HG03558 (cell line): ENCODE measurements around the gene CBX2.

Source experiments
- ATAC-seq: cut with Tn5 transposase; IDR thresholded peaks from one replicate; pipeline ENCODE4 v1.9.1; 2021; ENCODE audit warnings: moderate number of reproducible peaks; ENCODE audit not compliant: unreplicated experiment; ENCODE audit errors: extremely low read depth

CBX2 gene

DNA sequence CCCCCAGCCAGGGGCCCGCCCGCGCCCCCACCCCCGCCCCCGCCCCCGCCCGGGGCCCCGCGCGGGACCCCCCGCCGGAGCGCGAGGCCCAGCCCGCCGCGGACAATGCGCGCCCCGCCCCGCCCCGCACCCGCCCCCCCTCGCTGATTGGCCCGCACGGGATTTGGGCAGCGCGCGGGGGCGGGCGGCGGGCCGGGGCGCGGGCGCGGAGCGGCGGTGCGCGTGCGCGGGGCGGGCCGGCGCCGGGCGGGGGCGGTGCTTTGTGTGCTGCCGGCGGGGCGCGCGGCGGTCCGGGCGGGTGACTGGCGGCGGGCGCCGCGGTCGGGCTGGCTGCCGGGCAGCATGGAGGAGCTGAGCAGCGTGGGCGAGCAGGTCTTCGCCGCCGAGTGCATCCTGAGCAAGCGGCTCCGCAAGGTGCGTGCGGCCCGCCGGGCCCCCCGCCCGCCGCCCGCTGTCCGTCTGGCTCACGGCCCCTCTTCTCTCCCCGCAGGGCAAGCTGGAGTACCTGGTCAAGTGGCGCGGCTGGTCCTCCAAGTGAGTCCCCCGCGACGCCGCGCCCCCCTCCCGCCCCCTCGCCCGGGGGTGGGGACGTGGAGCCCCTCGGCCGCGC lies at the start of gene CBX2:
TSS of gene CBX2 (plus strand) at position 255 of the 610 bp plus-strand sequence. CDS start at position 343, 88 bp downstream.
- no peak for ATAC-seq

DNA sequence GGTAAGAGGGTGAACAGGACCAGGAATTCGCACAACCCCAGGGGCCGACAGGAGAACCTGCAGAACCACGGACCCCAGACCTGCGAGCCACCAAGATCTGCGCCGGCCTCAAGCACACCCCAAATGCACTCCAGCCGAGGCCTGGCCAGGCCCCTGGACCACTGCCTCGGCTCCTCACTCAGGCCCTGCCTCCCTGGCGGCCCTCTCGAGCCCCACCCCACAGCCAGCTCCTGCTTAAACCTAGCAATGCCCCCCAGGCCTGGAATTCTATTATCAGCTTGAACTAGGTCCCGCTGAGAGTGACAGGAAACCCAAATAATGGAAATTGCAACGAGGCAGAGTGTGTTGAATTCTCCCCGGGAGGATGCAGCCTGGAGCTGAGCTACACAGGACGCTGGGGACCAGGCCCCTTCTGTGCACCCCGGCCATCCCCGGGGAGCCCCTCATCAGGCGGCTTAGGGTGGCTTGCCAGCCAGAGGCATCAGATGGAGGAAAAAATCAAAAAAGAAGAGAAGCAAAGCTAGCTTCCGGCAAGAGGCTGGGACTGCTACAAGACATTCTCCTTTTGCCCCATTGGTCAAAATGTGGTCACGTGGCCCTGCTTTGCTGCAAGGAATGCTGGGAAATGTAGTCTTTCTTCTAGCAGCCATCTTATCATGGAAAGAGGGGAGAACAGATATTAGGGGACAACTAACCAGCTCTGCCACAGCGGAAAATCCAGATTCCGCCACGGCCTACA lies 49.6 kb upstream of the CBX2 start:
- ATAC-seq: no peak

DNA sequence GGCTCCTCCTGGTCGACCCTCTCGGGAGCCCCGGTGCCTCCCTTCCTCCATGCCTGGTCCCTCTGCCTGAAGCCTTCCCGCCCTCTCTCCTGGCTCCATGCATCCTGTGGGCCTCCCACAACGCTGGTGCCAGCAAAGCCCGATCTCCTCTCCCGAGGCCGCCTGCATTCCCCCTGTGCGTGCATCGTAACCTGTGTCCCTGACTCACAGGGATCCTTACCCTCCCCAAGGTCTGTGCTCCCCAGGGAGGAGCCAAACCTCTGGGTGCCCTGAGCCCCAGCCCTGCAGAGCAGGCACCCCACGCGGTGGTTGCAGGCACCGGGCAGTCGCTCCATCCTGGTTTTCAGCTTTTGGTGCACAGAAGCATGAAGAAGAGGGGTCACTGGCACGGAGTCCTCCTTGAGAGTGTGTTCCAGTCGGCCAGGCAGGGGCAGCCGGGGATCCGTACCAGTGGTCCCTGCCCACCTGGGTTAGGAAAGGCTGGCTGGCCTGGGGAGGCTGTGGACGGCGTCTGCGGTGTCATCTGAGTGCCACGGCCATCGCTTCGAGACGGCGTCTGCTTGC lies 49.0 kb upstream of the CBX2 start:
- ATAC-seq: no peak

DNA sequence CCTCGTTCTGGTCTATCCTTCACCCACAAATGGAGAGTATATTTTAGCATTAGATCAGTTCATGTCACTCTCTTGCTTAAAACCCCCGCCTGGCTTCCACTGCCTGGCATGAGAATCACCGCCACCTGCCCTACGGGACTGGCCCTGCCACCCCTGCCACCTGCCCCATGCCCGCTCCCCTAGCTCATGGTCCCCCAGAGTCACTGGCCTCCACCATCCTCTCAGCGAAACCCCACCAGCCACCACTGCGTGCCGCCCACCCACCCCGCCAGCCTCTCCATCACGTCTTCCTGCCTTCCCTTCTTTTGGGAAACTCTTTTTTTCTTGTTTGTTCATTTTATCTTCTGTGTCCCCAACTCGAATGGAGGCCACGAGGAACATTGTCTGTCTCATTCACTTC lies 48.2 kb upstream of the CBX2 start:
- no peak for ATAC-seq

DNA sequence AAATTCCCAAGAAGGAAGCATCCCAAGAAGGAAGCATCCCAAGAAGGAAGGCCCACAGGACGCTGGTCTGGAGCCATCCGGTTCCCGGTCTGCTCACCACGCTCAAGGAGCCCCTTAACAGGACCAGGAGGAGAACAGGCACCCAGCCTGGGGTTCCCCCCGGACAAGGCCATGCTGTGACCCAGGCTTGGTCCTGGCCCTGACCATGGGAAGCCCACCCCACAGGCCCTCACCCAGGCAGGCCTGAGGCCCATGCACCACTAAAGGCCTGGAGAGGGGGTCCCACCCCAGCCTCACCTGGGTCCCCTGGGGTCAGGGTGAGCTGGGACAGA lies 47.5 kb upstream of the CBX2 start:
- no peak for ATAC-seq

DNA sequence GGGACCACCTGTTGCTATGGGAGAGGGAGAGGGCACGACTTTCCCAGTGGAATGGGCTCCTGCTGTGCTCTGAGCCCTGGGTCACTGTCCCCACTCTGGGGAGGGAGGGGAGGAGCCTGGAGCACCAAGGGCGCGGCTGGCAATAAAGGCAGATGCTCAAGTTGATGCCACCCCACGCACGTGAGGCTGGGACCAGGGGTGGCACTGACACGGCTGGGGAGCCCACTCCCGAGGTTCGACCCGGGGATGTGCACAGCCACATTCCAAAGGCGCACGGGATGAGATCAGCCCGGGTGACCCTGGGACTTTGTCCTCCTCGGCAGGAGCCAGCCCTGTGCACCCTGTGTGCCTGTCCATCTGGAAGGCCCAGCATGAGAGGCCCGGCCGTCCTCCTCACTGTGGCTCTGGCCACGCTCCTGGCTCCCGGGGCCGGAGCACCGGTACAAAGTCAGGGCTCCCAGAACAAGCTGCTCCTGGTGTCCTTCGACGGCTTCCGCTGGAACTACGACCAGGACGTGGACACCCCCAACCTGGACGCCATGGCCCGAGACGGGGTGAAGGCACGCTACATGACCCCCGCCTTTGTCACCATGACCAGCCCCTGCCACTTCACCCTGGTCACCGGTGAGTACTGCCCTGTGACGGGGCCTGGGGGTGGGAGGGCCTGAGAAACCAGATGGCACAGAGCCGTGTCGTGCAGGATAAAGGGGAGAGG lies 47.0 kb upstream of the CBX2 start, which contains the start of gene ENPP7:
TSS of gene ENPP7 (plus strand) at position 175 of the 715 bp plus-strand sequence. CDS start at position 372, 197 bp downstream.
- ATAC-seq: no peak

DNA sequence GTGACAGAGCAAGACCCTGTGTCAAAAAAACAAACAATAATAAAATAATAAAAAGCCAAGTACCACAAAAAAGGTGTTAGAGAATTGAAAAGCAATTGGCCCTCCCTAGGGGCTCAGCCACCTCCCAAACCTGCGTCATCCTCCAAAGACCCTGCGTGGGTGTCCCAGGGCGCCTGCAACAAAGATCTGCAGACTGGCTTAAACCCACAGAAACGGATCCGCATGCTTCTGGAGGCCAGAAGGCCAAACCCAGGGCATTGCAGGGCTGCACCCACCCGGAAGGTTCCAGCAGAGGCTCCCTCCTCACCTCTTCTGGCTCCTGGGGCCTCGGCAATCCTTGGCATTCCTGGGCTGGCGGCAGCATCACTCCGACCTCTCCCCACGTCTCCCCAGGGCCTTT lies 45.7 kb upstream of the CBX2 start:
- ATAC-seq: no peak

DNA sequence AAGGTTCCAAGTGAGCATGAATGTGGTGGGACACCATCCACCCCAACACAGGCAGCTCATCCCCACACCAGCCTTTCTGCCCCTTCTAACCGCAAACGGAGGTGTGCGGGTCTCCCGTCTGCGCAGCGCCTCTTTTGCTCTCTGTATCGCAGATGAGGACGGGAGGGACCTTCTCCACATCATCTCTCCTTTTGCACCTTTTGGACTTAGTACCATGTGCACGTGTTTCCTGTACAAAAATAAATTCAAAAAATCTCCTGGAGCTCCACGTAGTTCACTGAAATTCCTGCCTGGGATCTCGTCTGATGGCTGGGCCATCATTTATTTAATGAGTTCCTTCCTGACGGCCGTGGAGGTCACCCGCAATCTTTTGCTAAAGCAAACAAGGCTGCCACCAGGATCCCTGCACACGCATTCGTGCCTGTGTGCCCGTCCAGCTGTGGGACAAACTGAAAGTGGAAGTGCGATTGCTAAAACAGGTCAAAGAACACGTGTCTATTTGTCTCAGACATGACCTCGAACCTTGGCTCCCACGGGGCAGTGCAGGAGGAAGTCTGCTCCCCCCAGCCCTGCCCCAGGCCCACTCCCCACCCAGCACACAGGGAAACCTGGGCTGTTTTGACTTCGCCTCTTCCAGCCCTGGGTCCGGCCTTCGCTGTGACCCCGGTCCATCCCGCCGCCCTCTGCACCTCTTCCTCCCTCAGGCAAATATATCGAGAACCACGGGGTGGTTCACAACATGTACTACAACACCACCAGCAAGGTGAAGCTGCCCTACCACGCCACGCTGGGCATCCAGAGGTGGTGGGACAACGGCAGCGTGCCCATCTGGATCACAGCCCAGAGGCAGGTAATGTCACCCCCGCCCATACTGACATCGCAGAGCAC lies 44.9 kb upstream of the CBX2 start:
- ATAC-seq: no peak

DNA sequence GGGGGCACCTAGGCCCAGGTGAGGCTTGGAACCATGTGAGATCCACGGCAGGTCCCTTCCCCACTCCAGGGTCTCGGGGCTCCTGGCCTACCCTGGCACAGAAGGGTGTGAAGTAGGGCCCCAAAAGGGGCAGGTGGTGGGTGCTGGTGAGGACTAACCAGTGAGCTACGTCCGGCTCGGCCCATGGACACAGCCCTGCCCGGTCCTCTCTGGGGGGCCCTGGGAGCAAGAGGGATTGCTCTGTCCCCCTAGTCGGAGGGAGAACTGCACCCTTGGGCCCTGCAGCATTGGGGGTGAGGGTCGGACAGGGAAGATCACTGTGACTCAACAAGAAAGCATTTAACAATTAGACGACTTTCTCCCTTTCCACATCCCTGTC lies 44.3 kb upstream of the CBX2 start:
- no peak for ATAC-seq

DNA sequence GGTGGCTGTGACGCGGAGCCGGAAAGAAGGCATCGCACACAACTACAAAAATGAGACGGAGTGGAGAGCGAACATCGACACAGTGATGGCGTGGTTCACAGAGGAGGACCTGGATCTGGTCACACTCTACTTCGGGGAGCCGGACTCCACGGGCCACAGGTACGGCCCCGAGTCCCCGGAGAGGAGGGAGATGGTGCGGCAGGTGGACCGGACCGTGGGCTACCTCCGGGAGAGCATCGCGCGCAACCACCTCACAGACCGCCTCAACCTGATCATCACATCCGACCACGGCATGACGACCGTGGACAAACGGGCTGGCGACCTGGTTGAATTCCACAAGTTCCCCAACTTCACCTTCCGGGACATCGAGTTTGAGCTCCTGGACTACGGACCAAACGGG lies 42.9 kb upstream of the CBX2 start:
- no peak for ATAC-seq

DNA sequence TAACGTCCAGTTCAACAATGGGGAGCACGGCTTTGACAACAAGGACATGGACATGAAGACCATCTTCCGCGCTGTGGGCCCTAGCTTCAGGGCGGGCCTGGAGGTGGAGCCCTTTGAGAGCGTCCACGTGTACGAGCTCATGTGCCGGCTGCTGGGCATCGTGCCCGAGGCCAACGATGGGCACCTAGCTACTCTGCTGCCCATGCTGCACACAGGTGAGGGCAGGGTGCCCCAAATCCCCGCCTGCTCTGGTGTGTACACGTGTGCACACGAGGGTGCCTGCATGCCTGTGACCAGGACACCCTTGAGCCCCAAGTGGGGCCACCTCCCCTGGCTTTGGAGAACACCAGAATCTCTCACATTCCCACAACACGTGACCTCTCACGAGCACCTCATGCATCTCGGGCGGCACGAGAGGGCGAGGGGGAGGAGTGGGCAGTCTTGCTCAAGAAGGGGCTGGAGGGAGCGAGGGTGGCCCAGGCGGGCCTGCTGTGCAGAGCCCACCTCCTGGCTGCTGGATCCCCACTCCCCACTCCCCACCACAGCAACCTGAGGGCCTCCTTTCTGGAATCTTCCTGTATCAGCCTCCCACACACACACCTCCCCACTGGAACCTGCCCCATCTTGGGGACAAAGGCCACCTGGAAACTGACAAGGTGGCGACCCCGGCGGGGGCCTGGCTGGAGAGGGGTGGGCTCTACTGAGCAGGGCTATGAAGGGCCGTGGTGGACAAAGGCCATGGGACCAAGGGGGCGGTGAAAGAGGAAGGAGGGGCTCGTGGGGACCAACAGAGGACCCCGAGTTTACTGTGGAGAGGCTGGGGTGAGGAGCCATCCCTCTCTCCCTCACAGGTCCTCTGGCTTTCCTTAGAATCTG lies 40.7 kb upstream of the CBX2 start:
- ATAC-seq: no peak

DNA sequence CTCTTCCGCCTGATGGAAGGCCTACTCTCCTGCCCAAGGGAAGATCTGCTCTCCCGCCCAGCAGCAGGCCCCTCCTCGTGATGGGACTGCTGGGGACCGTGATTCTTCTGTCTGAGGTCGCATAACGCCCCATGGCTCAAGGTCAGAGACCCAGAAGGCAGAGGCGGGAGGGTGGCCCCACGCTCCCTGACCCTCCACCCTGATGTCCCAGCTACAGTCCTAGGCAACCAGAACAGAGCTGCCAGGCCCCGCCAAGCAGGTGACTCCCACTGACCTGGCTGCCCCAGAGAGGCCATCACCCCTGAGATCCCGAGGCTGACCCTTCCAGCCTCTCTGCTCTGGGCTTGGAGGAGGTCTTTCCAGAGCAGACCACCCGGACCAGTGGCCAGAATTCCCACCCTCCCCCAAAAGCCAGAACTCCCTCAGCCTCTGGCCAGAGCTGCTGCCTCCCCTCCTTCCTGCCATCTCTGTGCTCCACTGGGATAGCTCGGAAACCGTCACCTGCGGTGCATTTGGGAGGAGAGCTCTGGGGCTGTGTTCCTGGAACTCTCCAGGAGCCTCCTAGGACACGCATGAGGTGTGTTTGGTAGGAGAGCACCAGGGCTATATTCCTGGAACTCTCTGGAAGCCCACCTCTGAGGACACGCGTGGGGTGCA lies 39.9 kb upstream of the CBX2 start:
- ATAC-seq: no peak

DNA sequence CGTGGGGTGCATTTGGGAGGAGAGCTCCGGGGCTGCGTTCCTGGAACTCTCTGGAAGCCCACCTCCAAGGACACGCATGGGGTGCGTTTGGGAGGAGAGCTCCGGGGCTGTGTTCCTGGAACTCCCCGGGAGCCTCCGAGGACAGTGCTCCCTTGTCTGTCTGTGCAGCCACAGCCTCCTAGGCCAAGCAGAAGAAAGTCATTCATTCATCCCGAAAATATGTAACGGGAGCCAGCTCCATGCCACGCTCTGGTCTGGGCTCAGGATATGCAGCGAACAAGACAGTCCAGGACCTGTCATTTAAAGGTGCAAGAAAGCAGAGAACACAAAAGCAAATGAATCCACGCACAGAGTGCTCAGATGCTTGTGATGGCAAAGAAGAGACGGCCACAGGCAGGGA lies 39.3 kb upstream of the CBX2 start:
- ATAC-seq: no peak

DNA sequence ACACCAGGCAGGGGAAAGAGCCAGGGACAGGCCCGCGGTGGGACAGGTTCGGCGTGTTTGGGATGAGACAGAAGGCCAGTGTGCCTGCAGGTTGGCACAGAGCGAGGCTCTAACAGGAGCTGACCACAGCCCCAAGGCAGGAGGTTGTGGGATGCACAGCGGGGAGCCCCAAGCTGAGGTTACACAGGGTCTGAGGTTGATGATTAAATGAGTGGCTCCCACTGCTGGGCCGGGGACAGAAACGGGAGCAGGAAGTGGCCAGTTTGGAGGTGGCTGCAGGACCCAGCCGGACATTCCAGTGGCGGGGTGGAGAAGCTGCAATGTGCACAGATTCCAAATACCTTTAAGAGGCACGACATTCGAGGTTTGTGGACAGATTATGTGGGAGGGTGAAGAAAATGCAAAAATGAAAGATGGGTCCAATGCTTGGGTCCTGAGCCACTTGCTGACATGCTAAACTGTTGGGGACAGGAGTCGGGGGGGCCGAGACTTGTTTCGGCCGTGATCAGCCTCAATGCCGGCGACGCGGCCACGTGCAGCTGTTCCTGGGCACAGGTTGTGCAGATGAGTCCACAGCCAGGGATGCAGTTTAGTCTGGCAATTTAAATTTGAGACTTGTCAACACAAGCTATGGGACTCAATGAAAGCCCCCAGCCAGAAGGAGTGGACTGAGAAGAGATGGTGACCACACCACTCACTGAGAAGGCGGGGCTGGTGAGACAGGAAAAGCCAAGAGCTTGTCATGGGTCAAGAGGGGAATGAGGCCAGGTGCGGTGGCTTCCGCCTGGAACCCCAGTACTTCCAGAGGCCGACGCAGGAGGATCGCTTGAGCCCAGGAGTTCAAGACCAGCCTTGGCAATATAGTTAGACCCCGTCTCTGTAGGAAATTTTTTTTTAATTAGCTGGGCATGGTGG lies 38.5 kb upstream of the CBX2 start:
- no peak for ATAC-seq

DNA sequence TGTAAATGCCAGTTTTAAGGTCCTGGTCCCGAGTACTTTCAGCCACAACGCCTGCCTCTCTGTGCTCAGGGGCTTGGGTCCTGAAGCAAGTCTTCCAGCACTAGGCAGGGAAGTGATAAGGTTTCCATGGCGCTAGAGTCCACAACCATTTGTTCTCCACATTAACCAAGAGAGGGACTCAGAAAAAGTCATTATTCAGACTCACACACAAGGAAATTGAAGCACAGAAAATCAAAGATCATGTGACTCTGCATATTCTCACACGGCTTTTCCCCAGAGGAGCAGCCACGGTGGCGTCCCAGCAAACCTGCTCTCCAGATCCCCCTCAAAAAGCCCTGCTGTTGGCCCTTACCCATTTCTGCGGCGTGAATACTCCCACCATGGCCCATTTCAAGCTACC lies 37.5 kb upstream of the CBX2 start:
- ATAC-seq: no peak

DNA sequence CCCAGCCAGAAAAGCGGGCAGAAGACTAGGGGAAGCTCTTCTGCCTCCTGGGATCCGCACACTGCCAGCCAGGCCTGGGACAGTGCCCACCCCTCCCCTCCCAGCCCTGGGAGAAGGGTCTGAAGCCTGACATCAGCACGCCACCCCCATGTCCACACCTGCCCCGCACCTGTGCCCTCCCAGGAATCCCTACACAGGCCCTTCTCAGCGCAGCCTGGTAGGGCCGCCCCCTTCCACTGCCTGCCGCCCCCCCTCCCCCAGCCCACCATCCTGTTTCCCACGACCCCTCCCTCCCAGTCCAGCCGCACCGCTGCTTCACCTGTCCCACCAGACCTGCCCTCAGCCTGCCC lies 36.6 kb upstream of the CBX2 start:
- ATAC-seq: no peak

DNA sequence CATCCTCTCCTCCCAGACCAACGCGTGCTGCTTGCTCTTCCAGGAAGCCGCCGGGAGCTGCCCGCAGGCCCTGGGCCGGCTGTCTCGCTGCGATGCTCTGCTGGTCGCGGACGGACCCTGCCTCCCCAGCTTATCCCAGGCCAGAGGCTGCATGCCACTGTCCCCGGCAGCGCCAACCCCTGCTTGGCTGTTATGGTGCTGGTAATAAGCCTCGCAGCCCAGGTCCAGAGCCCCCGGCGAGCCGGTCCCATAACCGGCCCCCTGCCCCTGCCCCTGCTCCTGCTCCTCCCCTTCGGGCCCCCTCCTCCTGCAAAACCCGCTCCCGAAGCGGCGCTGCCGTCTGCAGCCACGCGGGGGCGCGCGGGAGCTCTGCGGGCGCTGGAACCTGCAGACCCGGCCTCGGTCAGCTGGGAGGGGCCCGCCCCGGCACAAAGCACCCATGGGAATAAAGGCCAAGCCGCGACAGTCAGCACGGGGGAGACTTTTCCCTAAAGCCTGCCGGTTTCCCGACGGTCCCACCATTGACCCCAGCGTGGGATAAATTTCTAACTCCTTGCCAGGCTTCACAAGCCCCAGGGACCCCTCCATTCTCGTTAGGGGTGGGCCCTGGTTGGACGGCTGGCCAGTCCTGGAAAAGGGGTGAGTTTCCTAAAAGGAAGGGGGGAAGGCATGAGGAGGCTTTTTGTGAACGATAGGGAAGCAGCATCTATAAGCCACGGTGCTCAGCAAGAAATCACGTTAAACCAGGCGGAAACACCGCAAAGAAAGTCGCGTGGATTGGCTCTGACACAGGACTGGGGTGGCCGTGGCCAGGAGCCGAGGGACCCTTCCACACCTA lies 36.0 kb upstream of the CBX2 start:
- ATAC-seq: no peak
